OCI-LY1 (cell line): ENCODE results near the gene CCT8.

Source experiments
- H2AFZ ChIP-seq: fragments of 200-600 bp; sonication (generic), shearing (Covaris generic); 2 replicates; pipeline ENCODE4 v1.6.0; 2014; ENCODE audit warnings: antibody characterized with exemption, mild to moderate bottlenecking, low read length
- H3F3A ChIP-seq: fragments of 200-600 bp; sonication (generic), shearing (Covaris generic); 2 replicates; pipeline ENCODE4 v1.6.0; 2014; ENCODE audit warnings: mild to moderate bottlenecking, antibody characterized with exemption, low read length, moderate library complexity; ENCODE audit not compliant: insufficient read depth
- H3K27ac ChIP-seq: fragments of 200-600 bp; sonication (generic); 2 replicates; pipeline ENCODE4 v1.5.1; 2014; ENCODE audit warnings: low read length, mixed run types, mild to moderate bottlenecking, low read depth; ENCODE audit not compliant: poor library complexity, severe bottlenecking
- H3K27me3 ChIP-seq: fragments of 200-600 bp; sonication (generic); 2 replicates; pipeline ENCODE4 v1.6.0; 2014; ENCODE audit warnings: antibody characterized with exemption, mild to moderate bottlenecking, low read length, moderate library complexity; ENCODE audit not compliant: insufficient read depth
- H3K36me3 ChIP-seq: fragments of 200-600 bp; sonication (generic); 2 replicates; pipeline ENCODE4 v1.6.1; 2014; ENCODE audit warnings: mild to moderate bottlenecking, antibody characterized with exemption, low read length, moderate library complexity, mixed read lengths; ENCODE audit not compliant: insufficient read depth
- H3K4me1 ChIP-seq: fragments of 200-600 bp; sonication (generic); 2 replicates; pipeline ENCODE4 v1.5.1; 2014; ENCODE audit warnings: mild to moderate bottlenecking, low read length, moderate library complexity; ENCODE audit not compliant: insufficient read depth, severe bottlenecking
- H3K4me2 ChIP-seq: fragments of 200-600 bp; sonication (generic), shearing (Covaris generic); 2 replicates; pipeline ENCODE4 v1.6.1; 2014; ENCODE audit warnings: low read length
- H3K4me3 ChIP-seq: fragments of 200-600 bp; sonication (generic); 2 replicates; pipeline ENCODE4 v1.5.1; 2014; ENCODE audit warnings: low read length, low read depth, mild to moderate bottlenecking, mixed read lengths; ENCODE audit not compliant: poor library complexity, severe bottlenecking
- H3K79me2 ChIP-seq: fragments of 200-600 bp; shearing (Covaris generic); 2 replicates; pipeline ENCODE4 v1.6.1; 2016; ENCODE audit warnings: mixed run types, low read length, mixed read lengths; ENCODE audit not compliant: insufficient read depth
- H3K9ac ChIP-seq: fragments of 200-600 bp; sonication (generic), shearing (Covaris generic); 2 replicates; pipeline ENCODE4 v1.6.1; 2014; ENCODE audit warnings: mild to moderate bottlenecking, low read length, mixed read lengths
- H3K9me2 ChIP-seq: fragments of 200-600 bp; sonication (generic), shearing (Covaris generic); 2 replicates; pipeline ENCODE4 v1.6.1; 2014; ENCODE audit warnings: low read depth, mild to moderate bottlenecking, low read length, mixed read lengths
- H3K9me3 ChIP-seq: fragments of 200-600 bp; shearing (Covaris generic); 2 replicates; pipeline ENCODE4 v1.6.1; 2014; ENCODE audit warnings: low read length, mixed read lengths
- H4K20me1 ChIP-seq: fragments of 200-600 bp; sonication (generic), shearing (Covaris generic); 2 replicates; pipeline ENCODE4 v1.6.0; 2016; ENCODE audit warnings: mild to moderate bottlenecking, low read length; ENCODE audit not compliant: insufficient read depth
- EZH2 ChIP-seq: fragments of 200-600 bp; sonication (generic), shearing (Covaris generic); IDR thresholded peaks from 2 replicates; pipeline ENCODE4 v1.8.0; 2017; ENCODE audit warnings: borderline replicate concordance, mixed run types, mild to moderate bottlenecking, antibody characterized with exemption, low read length, moderate library complexity, mixed read lengths
- TF ChIP-seq, protein P1 (sequence below): fragments of 200-600 bp; sonication (generic), shearing (Covaris generic); IDR thresholded peaks from 2 replicates; pipeline ENCODE4 v1.5.1; 2017; ENCODE audit warnings: mild to moderate bottlenecking, antibody characterized with exemption, low read length, moderate library complexity, mixed read lengths

The CCT8 gene

DNA sequence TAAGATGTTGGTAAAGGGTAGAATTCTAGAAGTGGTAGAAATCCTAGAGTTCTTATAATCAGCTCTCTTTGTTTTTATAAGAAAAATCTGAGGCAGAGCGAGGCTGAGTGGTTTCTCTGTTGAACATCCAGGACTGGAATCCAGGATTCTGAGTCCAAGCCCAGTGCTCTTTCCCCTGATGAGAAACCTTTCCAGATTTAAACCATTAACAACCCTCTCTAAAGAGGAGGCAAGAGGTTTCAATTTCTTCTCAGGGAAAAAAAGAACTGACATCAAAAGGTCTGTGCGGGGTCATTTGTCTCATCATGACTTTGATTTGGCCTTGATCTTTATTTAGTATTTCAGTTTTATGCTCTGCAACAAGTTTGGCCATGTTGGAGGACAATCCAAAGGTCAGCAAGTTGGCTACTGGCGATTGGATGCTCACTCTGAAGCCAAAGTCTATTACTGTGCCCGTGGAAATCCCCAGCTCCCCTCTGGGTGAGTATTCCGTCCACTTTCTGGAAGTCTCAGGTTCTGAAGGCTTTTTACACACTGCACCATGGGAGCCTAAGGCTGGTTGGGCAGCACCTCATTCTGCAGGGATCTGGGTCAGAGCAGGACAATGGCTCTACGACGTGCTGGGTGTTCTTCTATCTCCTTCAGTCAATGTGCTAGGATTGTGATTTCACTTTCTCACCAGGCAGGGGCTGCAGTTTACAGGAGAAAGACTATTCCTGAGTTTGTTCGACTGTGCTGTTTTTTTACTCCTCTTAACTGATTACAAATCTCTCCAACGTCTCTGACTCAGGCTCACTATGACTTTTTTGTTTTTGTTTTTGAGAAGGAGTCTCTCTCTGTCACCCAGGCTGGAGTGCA is 18.9 kb upstream of the CCT8 start:
- H3K27me3 ChIP-seq: no peaks in the 10 kb centered on the region
- no peak overlapping the region for H3K9ac ChIP-seq
- H3K4me1 ChIP-seq: no peaks in the 10 kb centered on the region
- no peaks in the 10 kb centered on the region for H3K36me3 ChIP-seq
- H3F3A ChIP-seq: no peaks in the 10 kb centered on the region
- H3K79me2 ChIP-seq: no peaks in the 10 kb centered on the region
- TF ChIP-seq EZH2: no peak
- TF ChIP-seq, protein P1, sequence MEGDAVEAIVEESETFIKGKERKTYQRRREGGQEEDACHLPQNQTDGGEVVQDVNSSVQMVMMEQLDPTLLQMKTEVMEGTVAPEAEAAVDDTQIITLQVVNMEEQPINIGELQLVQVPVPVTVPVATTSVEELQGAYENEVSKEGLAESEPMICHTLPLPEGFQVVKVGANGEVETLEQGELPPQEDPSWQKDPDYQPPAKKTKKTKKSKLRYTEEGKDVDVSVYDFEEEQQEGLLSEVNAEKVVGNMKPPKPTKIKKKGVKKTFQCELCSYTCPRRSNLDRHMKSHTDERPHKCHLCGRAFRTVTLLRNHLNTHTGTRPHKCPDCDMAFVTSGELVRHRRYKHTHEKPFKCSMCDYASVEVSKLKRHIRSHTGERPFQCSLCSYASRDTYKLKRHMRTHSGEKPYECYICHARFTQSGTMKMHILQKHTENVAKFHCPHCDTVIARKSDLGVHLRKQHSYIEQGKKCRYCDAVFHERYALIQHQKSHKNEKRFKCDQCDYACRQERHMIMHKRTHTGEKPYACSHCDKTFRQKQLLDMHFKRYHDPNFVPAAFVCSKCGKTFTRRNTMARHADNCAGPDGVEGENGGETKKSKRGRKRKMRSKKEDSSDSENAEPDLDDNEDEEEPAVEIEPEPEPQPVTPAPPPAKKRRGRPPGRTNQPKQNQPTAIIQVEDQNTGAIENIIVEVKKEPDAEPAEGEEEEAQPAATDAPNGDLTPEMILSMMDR: no peak
- H3K4me3 ChIP-seq: no peak overlapping the region
- no peaks in the 10 kb centered on the region for H3K9me2 ChIP-seq
- no peak overlapping the region for H3K4me2 ChIP-seq
- no peaks in the 10 kb centered on the region for H4K20me1 ChIP-seq
- no peak overlapping the region for H2AFZ ChIP-seq
- no peak overlapping the region for H3K27ac ChIP-seq
- H3K9me3 ChIP-seq: no peaks in the 10 kb centered on the region

DNA sequence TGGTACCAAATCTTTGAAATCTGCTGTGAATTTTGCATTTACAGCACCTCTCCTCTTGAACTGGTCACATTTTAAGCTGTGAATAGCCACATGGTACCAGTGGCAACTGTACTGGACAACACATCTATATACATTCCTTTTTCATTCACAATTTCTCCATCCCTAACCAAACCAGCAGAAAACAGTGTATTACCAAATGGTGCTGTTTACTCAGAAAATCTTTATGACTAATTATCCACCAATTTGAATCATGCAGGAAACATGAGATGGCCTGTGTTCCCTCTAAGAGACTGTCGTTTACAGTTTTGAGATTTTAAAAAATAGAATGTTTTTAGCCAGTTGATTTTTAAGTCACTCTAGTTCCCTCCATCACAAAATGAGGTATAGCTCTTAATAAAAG is 17.6 kb upstream of the CCT8 start:
- H3K4me1 ChIP-seq: no peaks in the 10 kb centered on the region
- no peaks in the 10 kb centered on the region for H3K9me3 ChIP-seq
- H4K20me1 ChIP-seq: no peaks in the 10 kb centered on the region
- TF ChIP-seq, protein P1: no peak
- no peak for TF ChIP-seq EZH2
- no peaks in the 10 kb centered on the region for H3K36me3 ChIP-seq
- no peaks in the 10 kb centered on the region for H3K27me3 ChIP-seq
- H3K9me2 ChIP-seq: no peaks in the 10 kb centered on the region
- no peak overlapping the region for H3K4me3 ChIP-seq
- no peak overlapping the region for H3K27ac ChIP-seq
- H3K9ac ChIP-seq: no peak overlapping the region
- H3F3A ChIP-seq: no peaks in the 10 kb centered on the region
- no peak overlapping the region for H3K4me2 ChIP-seq
- no peaks in the 10 kb centered on the region for H3K79me2 ChIP-seq
- H2AFZ ChIP-seq: no peak overlapping the region

DNA sequence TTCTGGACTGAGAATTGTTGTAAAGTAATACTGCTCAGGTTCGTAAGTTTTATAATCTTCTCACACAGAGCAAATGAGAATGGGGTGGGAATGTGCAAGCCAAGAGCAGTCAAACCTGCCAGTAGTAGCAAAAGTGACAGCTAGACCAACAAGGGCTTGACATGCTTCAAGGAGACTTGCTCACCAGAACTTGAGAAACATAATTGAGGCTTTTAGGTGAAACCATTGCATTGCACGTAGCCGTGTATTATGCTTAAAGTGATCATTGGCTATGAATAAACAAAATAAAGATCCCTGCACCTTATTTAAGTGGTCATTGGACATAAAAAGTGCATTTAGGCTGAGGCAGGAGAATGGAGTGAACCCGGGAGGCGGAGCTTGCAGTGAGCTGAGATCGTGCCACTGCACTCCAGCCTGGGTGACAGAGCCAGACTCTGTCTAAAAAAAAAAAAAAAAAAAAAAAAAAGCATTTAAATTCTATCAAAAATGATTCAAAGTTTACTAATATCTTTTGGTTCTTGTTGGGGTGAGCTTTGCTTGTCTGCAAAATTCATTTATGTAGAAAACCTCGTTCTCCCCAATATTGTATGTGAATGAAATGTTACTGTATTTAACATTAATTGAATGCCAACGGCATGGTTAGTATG is 11.8 kb upstream of the CCT8 start:
- H3K79me2 ChIP-seq: no peaks in the 10 kb centered on the region
- no peaks in the 10 kb centered on the region for H3K9me3 ChIP-seq
- H4K20me1 ChIP-seq: no peaks in the 10 kb centered on the region
- H3K4me3 ChIP-seq: no peak overlapping the region
- no peaks in the 10 kb centered on the region for H3F3A ChIP-seq
- no peak overlapping the region for H3K4me2 ChIP-seq
- no peaks in the 10 kb centered on the region for H3K36me3 ChIP-seq
- TF ChIP-seq EZH2: no peak
- TF ChIP-seq, protein P1: no peak
- no peaks in the 10 kb centered on the region for H3K9me2 ChIP-seq
- no peak overlapping the region for H3K9ac ChIP-seq
- H3K27ac ChIP-seq: no peak overlapping the region
- H3K4me1 ChIP-seq: peaks cover 20% of the 10 kb centered on the region
- no peak overlapping the region for H2AFZ ChIP-seq
- H3K27me3 ChIP-seq: no peaks in the 10 kb centered on the region
